Body of pancreas (tissue), 4 donors: ENCODE measurements around the gene SYT5. TPM values are rescaled to one million over a fixed set of nuclear protein-coding genes. Genes with fewer than 3 reads are reported as not detected.

Experiments
- ATAC-seq: fragments of 150-250 bp; one replicate; pipeline ENCODE4 v1.9.1; 2016
- DNase-seq, 4 donors: peaks; one replicate each; pipeline ENCODE4 v3.0.0-alpha.2; 2019
- H3K27ac ChIP-seq, 4 donors: fragments of 200-600 bp; sonication (generic); 1 replicate in 3 of 4; 2 replicates in 1 of 4; pipeline versions ENCODE4 v1.5.1 to v1.6.1; 2016 to 2019; ENCODE audit warnings: mild to moderate bottlenecking in 1 of 4, mixed read lengths in 1 of 4, moderate library complexity in 1 of 4
- H3K27me3 ChIP-seq, 2 donors: fragments of 200-600 bp; sonication (generic); one replicate each; pipeline ENCODE4 v1.6.0; 2016; ENCODE audit warnings: mild to moderate bottlenecking in 1 of 2
- H3K36me3 ChIP-seq, 2 donors: fragments of 200-600 bp; sonication (generic); replicated peaks in 1 of 2; 2 replicates each; pipeline ENCODE4 v1.5.1; 2016; ENCODE audit warnings: low read depth in 2 of 2; ENCODE audit not compliant: insufficient read depth in 1 of 2
- H3K4me1 ChIP-seq: fragments of 200-600 bp; sonication (generic); one replicate; pipeline ENCODE4 v1.6.0; 2016
- H3K4me3 ChIP-seq, 2 donors: fragments of 200-600 bp; sonication (generic); 1 replicate in 1 of 2; 2 replicates in 1 of 2; pipeline ENCODE4 v1.5.1; 2016 to 2019
- H3K9me3 ChIP-seq, 3 donors: fragments of 200-600 bp; sonication (generic); 1 replicate in 2 of 3; 2 replicates in 1 of 3; pipeline ENCODE4 v1.5.1; 2016
- POLR2A ChIP-seq, 3 donors: fragments of 450-650 bp; IDR thresholded peaks; one replicate each; pipeline ENCODE4 v1.6.1; 2016; ENCODE audit warnings: antibody characterized with exemption in 3 of 3, mild to moderate bottlenecking in 2 of 3
- WGBS, 2 donors: methylation state at CpG; one replicate each; pipeline ENCODE4 v1.1.5; 2017; 5-methylcytosine and 5-hydroxymethylcytosine counted together
- intact Hi-C: fragments of 100-400 bp; cut with DNase I; formaldehyde crosslinking; loops from one replicate; pipeline ENCODE4 v1.15.1; 2023
- microRNA-seq, 2 donors: library from miRNA; unstranded; fragments of <30 nt; microRNA quantifications; one replicate each; pipeline ENCODE4, GENCODE V29; 2016; ENCODE audit warnings: borderline number of aligned reads in 2 of 2, borderline replicate concordance in 2 of 2
- small RNA-seq: library from RNA; depleted of rRNA; stranded (forward); fragments of <200 nt; gene quantifications from one replicate; pipeline ENCODE3, GENCODE V24; 2016
- total RNA-seq, 2 donors: library from RNA; depleted of rRNA; stranded (reverse); fragments of >200 nt; gene quantifications; one replicate each; pipeline ENCODE4 v1.1.0, GENCODE V29; 2016
- TF ChIP-seq, protein P1 (sequence below), 7 experiments: fragments of 450-650 bp in 4 of 7; fragments of 200-600 bp in 3 of 7; sonication (generic) in 3 of 7; IDR thresholded peaks; one replicate each; pipeline ENCODE4 v1.5.1; 2016 to 2019; ENCODE audit warnings: antibody characterized with exemption in 7 of 7

SYT5 gene
- total RNA-seq, 2 donors from 2014 or later = 0.26 TPM; not detected in 1

DNA sequence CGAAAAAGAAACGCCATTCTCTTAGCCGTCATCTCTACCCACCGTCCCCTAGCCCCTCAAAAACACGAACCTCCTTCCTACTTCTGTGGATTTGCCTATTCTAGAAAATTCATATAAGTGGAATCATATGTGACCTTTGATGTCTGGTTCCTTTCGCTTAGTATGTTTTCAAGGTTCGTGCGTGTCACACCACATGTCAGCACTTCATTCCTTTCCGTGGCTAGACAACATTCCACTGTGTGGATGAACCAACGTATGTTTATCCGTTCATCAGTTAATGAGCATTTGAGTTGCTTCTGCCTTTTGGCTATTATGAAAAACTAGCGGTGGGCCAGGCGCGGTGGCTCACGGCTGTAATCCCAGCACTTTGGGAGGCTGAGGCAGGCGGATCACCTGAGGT, 48.7 kb downstream of the SYT5 start:
- TF ChIP-seq, protein P1, sequence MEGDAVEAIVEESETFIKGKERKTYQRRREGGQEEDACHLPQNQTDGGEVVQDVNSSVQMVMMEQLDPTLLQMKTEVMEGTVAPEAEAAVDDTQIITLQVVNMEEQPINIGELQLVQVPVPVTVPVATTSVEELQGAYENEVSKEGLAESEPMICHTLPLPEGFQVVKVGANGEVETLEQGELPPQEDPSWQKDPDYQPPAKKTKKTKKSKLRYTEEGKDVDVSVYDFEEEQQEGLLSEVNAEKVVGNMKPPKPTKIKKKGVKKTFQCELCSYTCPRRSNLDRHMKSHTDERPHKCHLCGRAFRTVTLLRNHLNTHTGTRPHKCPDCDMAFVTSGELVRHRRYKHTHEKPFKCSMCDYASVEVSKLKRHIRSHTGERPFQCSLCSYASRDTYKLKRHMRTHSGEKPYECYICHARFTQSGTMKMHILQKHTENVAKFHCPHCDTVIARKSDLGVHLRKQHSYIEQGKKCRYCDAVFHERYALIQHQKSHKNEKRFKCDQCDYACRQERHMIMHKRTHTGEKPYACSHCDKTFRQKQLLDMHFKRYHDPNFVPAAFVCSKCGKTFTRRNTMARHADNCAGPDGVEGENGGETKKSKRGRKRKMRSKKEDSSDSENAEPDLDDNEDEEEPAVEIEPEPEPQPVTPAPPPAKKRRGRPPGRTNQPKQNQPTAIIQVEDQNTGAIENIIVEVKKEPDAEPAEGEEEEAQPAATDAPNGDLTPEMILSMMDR (IDR thresholded peaks at IDR 0.05) = no peak
- TF ChIP-seq POLR2A (IDR thresholded peaks at IDR 0.05) = no peak
- H3K4me3 ChIP-seq = no peak overlapping the region
- H3K36me3 ChIP-seq = no peaks in the 10 kb centered on the region
- no peak overlapping the region for H3K27ac ChIP-seq
- H3K27me3 ChIP-seq = peaks cover 0 to 13% of the 10 kb centered on the region in 2 donors
- intact Hi-C loops = no loop called here
- no peak for ATAC-seq
- H3K9me3 ChIP-seq = no peaks in the 10 kb centered on the region
- 64 to 68% methylated on average over 11 to 16 of the region's 16 CpGs for WGBS, 2 donors
- no peaks in the 10 kb centered on the region for H3K4me1 ChIP-seq
- no peak for DNase-seq

Small RNAs within 50 kb of the gene (microRNA-seq; reads per million reads assigned to microRNA genes)
- gene MIR7975 = 0 reads per million in 2 donors

Small RNAs within 50 kb of the gene (small RNA-seq; reads per million reads assigned to genes)
- gene MIR7975 (not detected), gene RF01210 (not detected)

Other genes with a start within 250 kb of the SYT5 start
- not detected for gene NLRP7, start 232.8 kb downstream of the SYT5 start, total RNA-seq
- 10 to 100 TPM in 1 of 2 donors, 1 to 10 TPM in 1; 1.3 to 10.2 TPM for gene NLRP2, start 213.9 kb downstream of the SYT5 start, total RNA-seq
- under 1 TPM in 1 of 2 donors, not detected in 1; 0.78 TPM for gene GP6, start 142.0 kb downstream of the SYT5 start, total RNA-seq
- gene RDH13, start 117.1 kb downstream of the SYT5 start, total RNA-seq = 10 to 100 TPM; 18.4 to 20.4 TPM
- gene EPS8L1, start 104.4 kb downstream of the SYT5 start, total RNA-seq = 10 to 100 TPM; 22.1 to 23.3 TPM
- gene PPP1R12C, start 62.7 kb downstream of the SYT5 start, total RNA-seq = 100 to 1,000 TPM in 1 of 2 donors, 10 to 100 TPM in 1; 81.2 to 135 TPM
- not detected for gene TNNT1, start 31.1 kb downstream of the SYT5 start, total RNA-seq
- gene TNNI3, start 22.6 kb downstream of the SYT5 start, total RNA-seq = not detected
- 1 to 10 TPM; 1.6 TPM for gene DNAAF3, start 13.7 kb downstream of the SYT5 start, total RNA-seq
- gene PTPRH, start 29.2 kb upstream of the SYT5 start, total RNA-seq = 10 to 100 TPM; 14.8 to 15.8 TPM
- 1 to 10 TPM; 1.6 to 3.0 TPM for gene TMEM86B, start 48.5 kb upstream of the SYT5 start, total RNA-seq
- gene PPP6R1, start 78.7 kb upstream of the SYT5 start, total RNA-seq = 10 to 100 TPM; 19.2 to 20.8 TPM
- 10 to 100 TPM; 12.5 to 51.1 TPM for gene HSPBP1, start 99.8 kb upstream of the SYT5 start, total RNA-seq
- 1 to 10 TPM in 1 of 2 donors, under 1 TPM in 1; 0.66 to 1.0 TPM for gene BRSK1, start 103.7 kb upstream of the SYT5 start, total RNA-seq
- 1 to 10 TPM in 1 of 2 donors, not detected in 1; 1.0 TPM for gene TMEM150B, start 145.1 kb upstream of the SYT5 start, total RNA-seq
- 10 to 100 TPM; 14.8 to 17.6 TPM for gene KMT5C, start 159.6 kb upstream of the SYT5 start, total RNA-seq
- gene COX6B2, start 174.4 kb upstream of the SYT5 start, total RNA-seq = 1 to 10 TPM in 1 of 2 donors, not detected in 1; 1.6 TPM
- gene GARIN5B, start 183.0 kb upstream of the SYT5 start, total RNA-seq = not detected
- gene IL11, start 190.2 kb upstream of the SYT5 start, total RNA-seq = not detected
- not detected for gene TMEM190, start 196.5 kb upstream of the SYT5 start, total RNA-seq
- 10 to 100 TPM; 12.5 to 53.4 TPM for gene TMEM238, start 204.0 kb upstream of the SYT5 start, total RNA-seq
- 100 to 1,000 TPM; 113 to 268 TPM for gene RPL28, start 205.6 kb upstream of the SYT5 start, total RNA-seq
- gene UBE2S, start 227.5 kb upstream of the SYT5 start, total RNA-seq = 1 to 10 TPM; 6.5 to 7.9 TPM